ENCODE data around the gene DDR1. TPM values are rescaled to one million over a fixed set of nuclear protein-coding genes. Genes with fewer than 3 reads are reported as not detected.

DDR1 gene
- total RNA-seq, 1 donor from 2014 or later: 5.9 TPM

DNA sequence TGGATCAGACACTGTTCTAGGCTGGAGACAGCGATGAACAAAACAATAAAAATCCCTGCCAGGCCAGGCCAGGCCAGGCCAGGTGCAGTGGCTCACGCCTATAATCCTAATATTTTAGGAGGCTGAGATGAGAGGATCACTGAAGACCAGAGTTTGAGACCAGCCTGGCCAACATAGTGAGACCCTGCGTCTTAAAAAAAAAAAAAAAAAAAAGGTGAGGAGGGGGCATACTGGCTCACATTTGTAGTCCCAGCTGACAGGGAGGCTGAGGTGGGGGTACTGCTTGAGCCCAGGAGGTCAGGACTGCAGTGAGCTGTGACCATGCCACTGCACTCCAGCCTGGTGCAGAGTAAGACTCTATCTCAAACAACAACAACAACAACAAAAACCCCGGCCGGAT, 61.0 kb downstream of the DDR1 start:
- DNase-seq (ENCODE audit: low read depth, low spot score): no peak

DNA sequence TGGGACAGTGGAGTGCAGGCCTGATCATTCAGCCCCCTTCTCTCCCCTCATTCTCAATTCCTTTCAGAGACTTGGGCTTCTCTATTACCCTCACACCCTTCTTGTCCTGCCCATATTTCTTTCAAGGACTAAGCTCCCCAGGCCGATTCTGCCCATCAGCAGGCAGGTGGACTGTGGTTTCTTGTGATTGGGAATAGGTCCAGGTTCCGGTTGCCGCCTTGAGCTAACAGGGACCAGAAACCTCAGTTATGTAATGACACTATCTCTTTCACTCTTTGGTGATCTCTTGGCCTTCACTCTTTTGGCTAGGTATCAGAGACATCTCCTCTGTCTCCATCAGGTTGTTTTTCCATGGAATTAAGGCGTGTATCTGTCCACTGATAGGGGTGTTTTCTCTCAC, 62.9 kb downstream of the DDR1 start:
- DNase-seq (ENCODE audit: low read depth, low spot score): no peak

DNA sequence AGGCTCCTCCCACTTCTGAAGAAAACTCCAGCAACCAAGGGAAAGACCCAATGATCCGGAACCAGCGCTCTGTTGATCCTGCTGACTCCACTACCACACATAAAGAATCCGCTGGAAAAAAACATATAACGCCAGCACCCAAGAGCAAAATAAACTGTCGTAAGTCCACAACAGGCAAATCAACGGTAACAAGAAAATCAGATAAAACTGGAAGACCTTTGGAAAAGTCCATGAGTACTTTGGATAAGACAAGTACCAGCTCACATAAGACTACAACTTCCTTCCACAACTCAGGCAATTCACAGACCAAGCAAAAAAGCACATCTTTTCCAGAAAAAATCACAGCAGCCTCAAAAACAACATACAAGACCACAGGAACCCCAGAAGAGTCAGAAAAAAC, 64.5 kb downstream of the DDR1 start:
- DNase-seq (ENCODE audit: low read depth, low spot score): no peak

Other genes starting within 250 kb of the DDR1 start
- 1.8 and 2.3 TPM in 2 replicates for gene C6orf136, start 237.4 kb upstream of the DDR1 start, total RNA-seq
- 46.9 and 61.2 TPM in 2 replicates for gene DHX16, start 211.5 kb upstream of the DDR1 start, total RNA-seq
- 57.4 and 58.3 TPM in 2 replicates for gene PPP1R18, start 197.9 kb upstream of the DDR1 start, total RNA-seq
- 2.4 and 2.5 TPM in 2 replicates for gene NRM, start 193.5 kb upstream of the DDR1 start, total RNA-seq
- gene MDC1, start 167.2 kb upstream of the DDR1 start, total RNA-seq: 10.2 and 11.0 TPM in 2 replicates
- 537 and 757 TPM in 2 replicates for gene TUBB, start 164.2 kb upstream of the DDR1 start, total RNA-seq
- 46.6 and 107 TPM in 2 replicates for gene FLOT1, start 141.8 kb upstream of the DDR1 start, total RNA-seq
- gene IER3, start 140.0 kb upstream of the DDR1 start, total RNA-seq: 90.2 and 122 TPM in 2 replicates
- gene GTF2H4, start 23.7 kb downstream of the DDR1 start, total RNA-seq: 12.5 and 19.5 TPM in 2 replicates
- 15.9 and 24.8 TPM in 2 replicates for gene VARS2, start 29.7 kb downstream of the DDR1 start, total RNA-seq
- not detected in 2 replicates for gene SFTA2, start 47.7 kb downstream of the DDR1 start, total RNA-seq
- gene MUCL3, start 56.5 kb downstream of the DDR1 start, total RNA-seq: not detected in 2 replicates
- gene MUC21, start 99.2 kb downstream of the DDR1 start, total RNA-seq: not detected in 2 replicates
- gene MUC22, start 126.0 kb downstream of the DDR1 start, total RNA-seq: not detected in 2 replicates
- not detected in 2 replicates for gene C6orf15, start 228.1 kb downstream of the DDR1 start, total RNA-seq
- 2.2 and 2.4 TPM in 2 replicates for gene PSORS1C1, start 230.3 kb downstream of the DDR1 start, total RNA-seq
- gene CDSN, start 235.9 kb downstream of the DDR1 start, total RNA-seq: not detected in 2 replicates